ENCODE measurements around the gene RRP1.

Gene RRP1

GRCh38 chr21:43792406-43792805 is 3.0 kb downstream of the RRP1 start:
- POLR2A ChIA-PET (ENCODE audit: low non-redundant PET), result no interaction called here

DNA sequence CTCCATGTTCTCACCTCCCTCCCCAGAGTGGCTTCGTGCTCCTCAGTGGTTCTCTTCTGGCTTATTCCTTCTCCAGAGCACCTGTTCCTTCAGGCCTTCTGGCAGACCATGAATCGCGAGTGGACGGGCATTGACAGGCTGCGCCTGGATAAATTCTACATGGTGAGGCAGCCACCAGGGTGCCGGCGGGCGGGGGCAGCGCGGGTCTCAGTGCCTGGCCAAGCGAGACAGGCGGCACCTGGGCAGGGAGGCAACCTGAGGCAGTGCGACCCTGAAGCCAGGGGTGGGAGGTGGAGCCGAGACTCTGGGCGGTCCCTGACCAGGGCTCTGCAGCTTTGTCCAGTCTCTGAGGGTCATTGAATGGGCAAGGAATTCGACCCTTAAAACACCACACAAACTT is 3.9 kb downstream of the RRP1 start:
- CTCF ChIA-PET, result interaction anchor here (0.6 kb wide), 1 partner anchor 950 kb away, joined by 3 read pairs; no protein-coding TSS in a partner anchor
- no peak overlapping the region for H3K27ac ChIP-seq
- no peak for DNase-seq (ENCODE audit: low spot score)
- POLR2A ChIA-PET (ENCODE audit: low non-redundant PET), result no interaction called here
- no peak for TF ChIP-seq CTCF (conservative IDR thresholded peaks at IDR 0.05; ENCODE audit: low read depth)

More at GRCh38 chr21:43792406-43792805, 3.0 kb downstream of the RRP1 start:
- no peak for DNase-seq (ENCODE audit: low spot score)
- TF ChIP-seq CTCF (conservative IDR thresholded peaks at IDR 0.05; ENCODE audit: low read depth), result no peak
- CTCF ChIA-PET, result no interaction called here
- H3K27ac ChIP-seq, result no peak overlapping the region

DNA sequence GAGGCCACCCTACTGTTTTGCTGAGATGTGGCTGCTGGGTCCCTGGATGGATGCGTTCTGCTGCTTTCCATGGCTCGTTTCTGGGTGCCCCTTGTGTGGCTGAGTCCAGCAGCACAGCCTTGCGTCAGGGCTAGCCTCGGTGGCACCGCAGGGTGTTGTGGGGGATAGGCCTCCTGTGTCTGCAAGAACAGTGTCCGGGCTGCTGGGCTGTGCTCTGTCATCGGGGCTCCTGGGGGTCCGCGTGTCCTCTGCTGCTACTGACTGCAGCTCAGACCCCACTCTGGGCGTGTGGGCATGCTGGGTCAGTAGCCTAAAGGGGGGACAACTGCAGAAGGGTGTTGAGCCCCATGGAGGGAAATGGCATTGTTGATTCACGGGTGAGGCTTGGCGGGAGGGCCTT is 4.9 kb downstream of the RRP1 start:
- H3K27ac ChIP-seq, result 0 out of 2 replicates have a peak overlapping the region, but pooled peaks have one; percentile 1
- no peak for TF ChIP-seq CTCF (conservative IDR thresholded peaks at IDR 0.05; ENCODE audit: low read depth)
- no peak for DNase-seq (ENCODE audit: low spot score)
- CTCF ChIA-PET, result no interaction called here
- POLR2A ChIA-PET (ENCODE audit: low non-redundant PET), result no interaction called here

DNA sequence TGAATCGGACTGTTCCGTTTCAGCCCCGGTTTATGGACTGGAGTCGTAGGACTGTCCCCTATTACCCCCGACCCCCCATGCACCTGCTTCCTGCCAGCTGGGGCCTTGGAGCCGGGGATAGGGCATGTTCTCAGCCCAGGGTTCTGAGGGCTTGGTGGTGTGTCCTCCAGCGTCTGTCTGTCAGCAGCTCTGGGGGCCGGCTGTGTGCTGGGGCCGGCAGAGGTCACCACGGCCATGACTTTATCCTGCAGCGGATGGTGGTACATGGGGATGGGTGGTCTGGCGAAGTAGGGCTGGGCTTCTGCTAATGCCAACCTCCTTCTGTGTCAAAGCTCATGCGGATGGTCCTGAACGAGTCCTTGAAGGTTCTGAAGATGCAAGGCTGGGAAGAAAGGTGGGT is 5.5 kb downstream of the RRP1 start:
- no peak for DNase-seq (ENCODE audit: low spot score)
- peak overlapping the region; percentile 33; the same call in 1 of the 2 replicates for H3K27ac ChIP-seq
- no peak for TF ChIP-seq CTCF (conservative IDR thresholded peaks at IDR 0.05; ENCODE audit: low read depth)
- ChIA-PET POLR2A (ENCODE audit: low non-redundant PET) (no interaction called here), CTCF (no interaction called here)

DNA sequence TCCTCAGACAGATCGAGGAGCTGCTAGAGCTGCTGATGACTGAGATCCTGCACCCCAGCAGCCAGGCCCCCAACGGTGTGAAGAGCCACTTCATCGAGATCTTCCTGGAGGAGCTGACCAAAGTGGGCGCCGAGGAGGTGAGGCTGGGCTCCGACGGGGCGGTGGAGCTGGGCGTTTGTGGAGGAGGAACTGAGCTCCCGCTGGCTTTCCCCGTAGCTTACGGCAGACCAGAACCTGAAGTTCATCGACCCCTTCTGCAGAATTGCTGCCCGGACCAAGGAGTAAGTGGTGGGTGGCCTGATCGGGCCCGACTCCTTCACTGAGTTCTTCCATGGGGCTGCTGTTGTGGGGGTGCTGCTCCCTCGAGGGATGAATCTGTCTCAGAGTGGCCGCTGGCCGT is 8.0 kb downstream of the RRP1 start:
- no peak for TF ChIP-seq CTCF (conservative IDR thresholded peaks at IDR 0.05; ENCODE audit: low read depth)
- no peak for DNase-seq (ENCODE audit: low spot score)
- CTCF ChIA-PET, result no interaction called here
- H3K27ac ChIP-seq, result no peak overlapping the region
- POLR2A ChIA-PET (ENCODE audit: low non-redundant PET), result no interaction called here

GRCh38 chr21:43797925-43798715 is 8.7 kb downstream of the RRP1 start:
- 0 out of 2 replicates have a peak overlapping the region, but pooled peaks have one; percentile 3 for H3K27ac ChIP-seq
- no peak for DNase-seq (ENCODE audit: low spot score)
- CTCF ChIA-PET, result no interaction called here
- no peak for TF ChIP-seq CTCF (conservative IDR thresholded peaks at IDR 0.05; ENCODE audit: low read depth)
- POLR2A ChIA-PET (ENCODE audit: low non-redundant PET), result no interaction called here

Measured in RWPE1 (cell line).